ENCODE data around the gene SULT1C4. TPM values are rescaled to one million over a fixed set of nuclear protein-coding genes. Genes with fewer than 3 reads are reported as not detected.

SULT1C4 gene
- total and polyA plus RNA-seq, 2 experiments from 2014 or later, result 0.87 to 2.1 TPM

DNA sequence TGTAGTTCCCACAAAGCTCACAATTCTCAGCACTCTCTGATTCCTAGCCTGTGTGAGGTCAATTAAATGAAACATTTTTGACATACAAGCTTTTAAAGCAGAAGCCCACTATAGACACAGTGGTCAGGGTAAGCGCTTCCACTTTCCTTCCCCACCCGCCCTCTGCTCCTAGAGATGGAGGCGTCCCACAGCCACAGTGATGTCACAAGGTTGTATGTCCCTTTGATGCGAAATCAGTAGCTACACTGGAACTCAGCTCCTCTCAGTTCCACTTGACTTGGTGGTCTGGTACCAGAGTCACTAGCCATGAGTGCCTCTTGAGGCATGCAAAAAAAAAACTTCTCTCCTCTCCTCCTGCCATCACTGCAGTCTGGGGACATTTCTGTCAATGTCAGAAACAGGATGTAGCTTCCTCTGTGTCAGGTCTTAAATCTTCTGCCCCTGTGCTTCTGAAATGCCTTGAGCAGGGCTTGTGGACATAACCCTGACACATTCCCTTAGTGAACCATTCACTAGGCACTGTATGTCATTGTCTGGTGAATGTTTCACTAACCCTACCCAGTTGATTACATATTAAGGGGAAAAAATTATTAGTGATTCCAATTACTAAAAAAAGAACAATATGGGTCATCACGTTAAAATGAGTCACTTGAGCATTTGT, 7.8 kb downstream of the SULT1C4 start:
- no peaks in the 10 kb centered on the region for H4K20me1 ChIP-seq (replicated peaks; ENCODE audit: insufficient read depth)
- Mint-ChIP-seq H3K4me1 (peaks cover 22% of the 10 kb centered on the region), H3K9me3 (no peaks in the 10 kb centered on the region; the same call in 2 of the 3 replicates), H3K27ac (no peak overlapping the region), H3K4me3 (no peak overlapping the region), H3K27me3 (ENCODE audit: insufficient read depth, low read depth, poor library complexity) (peaks cover 3% of the 10 kb centered on the region), H3K36me3 (ENCODE audit: low read depth) (peaks cover 4% of the 10 kb centered on the region; the same call in 1 of the 3 replicates)
- H3K4me1 ChIP-seq (ENCODE audit: insufficient read depth), result peaks cover 18% of the 10 kb centered on the region
- H2AFZ ChIP-seq, result no peak overlapping the region
- TF ChIP-seq STAT1 (IDR thresholded peaks at IDR 0.05; ENCODE audit: unreplicated experiment), result no peak
- no peak for TF ChIP-seq EZH2phosphoT487 (IDR thresholded peaks at IDR 0.05; ENCODE audit: unreplicated experiment)
- TF ChIP-seq ZNF114 (CRISPR knock-in tag; IDR thresholded peaks at IDR 0.05), result no peak
- TF ChIP-seq, protein P1, sequence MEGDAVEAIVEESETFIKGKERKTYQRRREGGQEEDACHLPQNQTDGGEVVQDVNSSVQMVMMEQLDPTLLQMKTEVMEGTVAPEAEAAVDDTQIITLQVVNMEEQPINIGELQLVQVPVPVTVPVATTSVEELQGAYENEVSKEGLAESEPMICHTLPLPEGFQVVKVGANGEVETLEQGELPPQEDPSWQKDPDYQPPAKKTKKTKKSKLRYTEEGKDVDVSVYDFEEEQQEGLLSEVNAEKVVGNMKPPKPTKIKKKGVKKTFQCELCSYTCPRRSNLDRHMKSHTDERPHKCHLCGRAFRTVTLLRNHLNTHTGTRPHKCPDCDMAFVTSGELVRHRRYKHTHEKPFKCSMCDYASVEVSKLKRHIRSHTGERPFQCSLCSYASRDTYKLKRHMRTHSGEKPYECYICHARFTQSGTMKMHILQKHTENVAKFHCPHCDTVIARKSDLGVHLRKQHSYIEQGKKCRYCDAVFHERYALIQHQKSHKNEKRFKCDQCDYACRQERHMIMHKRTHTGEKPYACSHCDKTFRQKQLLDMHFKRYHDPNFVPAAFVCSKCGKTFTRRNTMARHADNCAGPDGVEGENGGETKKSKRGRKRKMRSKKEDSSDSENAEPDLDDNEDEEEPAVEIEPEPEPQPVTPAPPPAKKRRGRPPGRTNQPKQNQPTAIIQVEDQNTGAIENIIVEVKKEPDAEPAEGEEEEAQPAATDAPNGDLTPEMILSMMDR (conservative IDR thresholded peaks at IDR 0.05; ENCODE audit: low read depth in 2 of 2), result no peak
- TF ChIP-seq, protein P2, sequence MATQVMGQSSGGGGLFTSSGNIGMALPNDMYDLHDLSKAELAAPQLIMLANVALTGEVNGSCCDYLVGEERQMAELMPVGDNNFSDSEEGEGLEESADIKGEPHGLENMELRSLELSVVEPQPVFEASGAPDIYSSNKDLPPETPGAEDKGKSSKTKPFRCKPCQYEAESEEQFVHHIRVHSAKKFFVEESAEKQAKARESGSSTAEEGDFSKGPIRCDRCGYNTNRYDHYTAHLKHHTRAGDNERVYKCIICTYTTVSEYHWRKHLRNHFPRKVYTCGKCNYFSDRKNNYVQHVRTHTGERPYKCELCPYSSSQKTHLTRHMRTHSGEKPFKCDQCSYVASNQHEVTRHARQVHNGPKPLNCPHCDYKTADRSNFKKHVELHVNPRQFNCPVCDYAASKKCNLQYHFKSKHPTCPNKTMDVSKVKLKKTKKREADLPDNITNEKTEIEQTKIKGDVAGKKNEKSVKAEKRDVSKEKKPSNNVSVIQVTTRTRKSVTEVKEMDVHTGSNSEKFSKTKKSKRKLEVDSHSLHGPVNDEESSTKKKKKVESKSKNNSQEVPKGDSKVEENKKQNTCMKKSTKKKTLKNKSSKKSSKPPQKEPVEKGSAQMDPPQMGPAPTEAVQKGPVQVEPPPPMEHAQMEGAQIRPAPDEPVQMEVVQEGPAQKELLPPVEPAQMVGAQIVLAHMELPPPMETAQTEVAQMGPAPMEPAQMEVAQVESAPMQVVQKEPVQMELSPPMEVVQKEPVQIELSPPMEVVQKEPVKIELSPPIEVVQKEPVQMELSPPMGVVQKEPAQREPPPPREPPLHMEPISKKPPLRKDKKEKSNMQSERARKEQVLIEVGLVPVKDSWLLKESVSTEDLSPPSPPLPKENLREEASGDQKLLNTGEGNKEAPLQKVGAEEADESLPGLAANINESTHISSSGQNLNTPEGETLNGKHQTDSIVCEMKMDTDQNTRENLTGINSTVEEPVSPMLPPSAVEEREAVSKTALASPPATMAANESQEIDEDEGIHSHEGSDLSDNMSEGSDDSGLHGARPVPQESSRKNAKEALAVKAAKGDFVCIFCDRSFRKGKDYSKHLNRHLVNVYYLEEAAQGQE (IDR thresholded peaks at IDR 0.05; ENCODE audit: unreplicated experiment), result no peak
- no peak for TF ChIP-seq ZNF462 (CRISPR knock-in tag; IDR thresholded peaks at IDR 0.05)
- no peak for TF ChIP-seq CREB1 (CRISPR knock-in tag; IDR thresholded peaks at IDR 0.05; ENCODE audit: low read depth)
- TF ChIP-seq, protein P3, sequence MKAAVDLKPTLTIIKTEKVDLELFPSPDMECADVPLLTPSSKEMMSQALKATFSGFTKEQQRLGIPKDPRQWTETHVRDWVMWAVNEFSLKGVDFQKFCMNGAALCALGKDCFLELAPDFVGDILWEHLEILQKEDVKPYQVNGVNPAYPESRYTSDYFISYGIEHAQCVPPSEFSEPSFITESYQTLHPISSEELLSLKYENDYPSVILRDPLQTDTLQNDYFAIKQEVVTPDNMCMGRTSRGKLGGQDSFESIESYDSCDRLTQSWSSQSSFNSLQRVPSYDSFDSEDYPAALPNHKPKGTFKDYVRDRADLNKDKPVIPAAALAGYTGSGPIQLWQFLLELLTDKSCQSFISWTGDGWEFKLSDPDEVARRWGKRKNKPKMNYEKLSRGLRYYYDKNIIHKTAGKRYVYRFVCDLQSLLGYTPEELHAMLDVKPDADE (IDR thresholded peaks at IDR 0.05), result no peak
- no peak for TF ChIP-seq POLR2AphosphoS5 (IDR thresholded peaks at IDR 0.05; ENCODE audit: low read depth)
- TF ChIP-seq ZNF331 (CRISPR knock-in tag; IDR thresholded peaks at IDR 0.05; ENCODE audit: low read depth), result no peak
- no peaks in the 10 kb centered on the region for H3F3A ChIP-seq (replicated peaks; ENCODE audit: low read depth)
- H3K4me2 ChIP-seq, result no peak overlapping the region
- no peaks in the 10 kb centered on the region for H3K79me2 ChIP-seq (replicated peaks; ENCODE audit: insufficient read depth)
- H3K36me3 ChIP-seq (ENCODE audit: insufficient read depth), result no peaks in the 10 kb centered on the region
- no peak overlapping the region for H3K27ac ChIP-seq (ENCODE audit: low read depth)
- H3K4me3 ChIP-seq, result no peak overlapping the region
- no peaks in the 10 kb centered on the region for H3K9me2 ChIP-seq (ENCODE audit: insufficient read depth)
- ATAC-seq, result no peak
- DNase-seq (ENCODE audit: low spot score), result no peak
- H3K27me3 ChIP-seq (ENCODE audit: insufficient read depth), result no peaks in the 10 kb centered on the region

All from GM23338 (cell line).